Colon (tissue), 2 donors: ENCODE data around the gene SPEM3.
"Not testable (repeated sequence)": the region's sequence is repeated elsewhere in the genome, so short reads cannot be mapped to it uniquely, and the experiment has no call there.

Experiments used
- FAIRE-seq: peaks from 2 replicates; lab custom pipeline; 2012; peaks lifted over from hg19 to GRCh38; lab: Jason Lieb, UNC
- donor health status: control.
- donor health status: control.

The SPEM3 gene

DNA sequence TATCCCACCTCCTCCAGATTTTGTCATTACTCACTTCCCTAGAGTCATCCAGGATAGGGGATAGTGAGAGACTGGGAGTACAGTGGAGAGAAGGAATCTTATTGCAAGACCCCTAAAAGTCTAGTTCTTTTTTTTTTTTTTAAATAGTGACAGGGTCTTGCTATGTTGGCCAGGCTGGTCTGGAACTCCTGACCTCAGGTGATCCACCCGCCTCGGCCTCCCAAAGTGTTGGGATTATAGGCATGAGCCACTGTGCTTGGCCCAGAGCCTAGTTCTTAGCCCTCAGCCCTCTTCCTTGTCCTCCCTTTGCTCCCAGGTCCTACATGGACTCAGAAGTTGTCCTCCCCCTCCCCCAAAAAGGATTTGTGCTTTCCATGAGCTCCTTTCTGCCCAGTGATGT, 13.5 kb downstream of the SPEM3 start:
- no peak for FAIRE-seq

- FAIRE-seq, result no peak
Measured at GRCh38 chr17:7443499-7444485, 15.1 kb downstream of the SPEM3 start.

DNA sequence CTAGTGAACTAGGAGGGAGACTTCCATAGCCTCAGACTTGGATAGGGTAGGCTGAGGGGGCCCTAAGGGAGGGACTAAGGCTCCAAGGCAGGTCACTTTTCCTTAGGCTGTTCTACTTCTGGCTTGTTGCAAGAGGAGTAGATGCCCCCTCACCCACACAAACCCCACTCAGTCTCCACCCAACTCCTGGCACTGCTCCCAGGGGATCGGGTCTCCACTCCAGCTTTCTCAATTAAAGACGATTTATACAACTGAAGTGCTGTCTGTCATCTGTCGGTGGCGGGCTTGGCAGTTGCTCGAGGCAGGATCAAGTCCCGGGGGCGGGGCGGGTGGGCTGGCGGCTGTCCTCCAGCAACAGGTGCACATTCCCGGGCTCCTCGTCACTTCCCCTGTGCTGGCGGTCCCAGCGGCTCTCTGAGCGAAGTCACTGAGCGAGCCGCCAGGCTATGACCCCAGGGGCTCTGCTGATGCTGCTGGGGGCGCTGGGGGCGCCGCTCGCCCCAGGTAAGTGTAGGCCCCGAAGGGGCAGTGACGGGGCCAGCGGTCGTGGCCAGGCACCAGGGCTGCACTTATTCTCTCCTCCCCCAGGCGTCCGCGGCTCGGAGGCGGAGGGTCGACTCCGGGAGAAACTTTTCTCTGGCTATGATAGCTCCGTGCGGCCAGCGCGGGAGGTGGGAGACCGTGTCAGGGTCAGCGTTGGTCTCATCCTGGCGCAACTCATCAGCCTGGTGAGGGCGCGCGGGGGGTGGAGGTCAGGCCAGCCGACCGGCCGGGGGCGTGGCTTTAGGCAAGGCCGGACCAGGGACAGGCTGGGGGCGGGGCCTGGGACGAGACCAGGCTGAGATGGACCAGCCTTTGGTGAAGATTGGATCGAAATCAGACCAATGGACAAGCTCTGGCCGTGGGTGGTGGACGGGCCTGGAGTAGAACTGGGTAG, 16.3 kb downstream of the SPEM3 start, which contains the start of gene CHRNB1:
CHRNB1 (plus strand) TSS at position 380 of the 937 bp plus-strand sequence; CDS start at position 447, 67 bp downstream.
- FAIRE-seq, result no peak

- no peak for FAIRE-seq
Measured at GRCh38 chr17:7445619-7445968, 16.9 kb downstream of the SPEM3 start.

- no peak for FAIRE-seq
Measured at GRCh38 chr17:7448461-7448860, 19.8 kb downstream of the SPEM3 start.

DNA sequence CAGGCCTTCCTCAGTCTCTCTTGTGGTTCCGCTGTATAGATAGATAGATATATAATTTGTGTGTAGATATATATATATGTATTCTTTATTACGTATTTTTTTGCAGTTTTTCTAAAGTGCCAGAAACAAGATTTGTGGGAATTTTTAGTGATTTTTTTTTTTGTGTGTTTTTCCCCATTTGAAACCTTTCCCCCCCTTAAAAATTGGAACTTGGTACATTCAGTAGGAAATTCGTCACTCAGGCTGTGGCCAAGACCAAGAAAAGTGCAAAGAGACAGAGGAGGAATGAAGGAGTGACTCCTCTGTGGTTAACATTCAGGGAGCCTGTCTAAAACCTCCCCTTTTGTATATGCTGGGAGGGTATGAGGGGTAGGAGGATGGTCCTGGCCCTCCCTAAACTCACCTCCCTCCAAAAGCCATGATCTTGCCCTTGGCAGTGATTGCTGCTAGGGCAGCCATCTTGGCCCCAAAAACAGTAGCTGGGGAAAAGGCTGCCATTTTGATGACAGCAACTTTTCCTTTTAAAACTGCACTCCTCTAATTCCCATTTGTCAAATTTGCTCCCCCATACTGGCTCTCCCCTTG, 31.4 kb downstream of the SPEM3 start:
- no peak for FAIRE-seq

DNA sequence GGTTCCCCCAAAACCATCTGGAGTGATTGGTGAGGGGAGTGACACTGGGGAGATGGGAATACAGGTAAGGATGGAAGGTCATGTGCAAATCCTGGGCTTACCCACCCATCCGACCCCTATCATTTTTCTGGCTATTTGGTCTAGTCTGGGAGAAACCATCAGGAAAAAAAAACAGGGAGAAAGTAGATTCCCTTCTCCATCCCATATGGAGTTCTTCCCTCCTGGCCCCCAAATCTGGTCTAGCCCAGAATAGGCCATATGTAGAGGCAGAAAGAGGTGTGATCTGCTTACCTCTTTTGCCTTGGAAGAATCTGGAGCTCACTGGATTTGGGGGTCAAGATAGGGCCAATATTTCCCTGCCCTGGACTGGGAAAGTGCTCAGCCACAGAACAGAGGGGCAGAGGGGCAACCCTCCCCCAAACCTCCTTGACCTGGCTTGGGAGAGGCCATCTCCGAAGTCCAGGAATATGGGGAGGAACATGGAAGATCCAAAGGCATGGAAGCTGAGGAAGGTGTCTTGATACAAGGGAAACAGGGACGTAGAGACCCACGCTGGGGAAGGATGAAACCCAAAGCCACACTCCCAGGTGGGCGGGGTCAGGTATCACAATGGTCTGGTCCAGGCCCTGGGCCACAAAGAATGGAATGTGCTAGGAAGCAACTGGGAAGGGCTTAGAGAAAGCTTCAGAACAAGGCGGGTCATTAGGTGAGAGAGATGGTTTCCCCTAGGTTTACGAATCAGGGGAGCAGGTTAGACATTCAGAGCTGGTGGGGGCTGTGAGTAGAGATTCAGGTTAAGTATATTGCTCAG, 32.4 kb downstream of the SPEM3 start:
- no peak for FAIRE-seq

DNA sequence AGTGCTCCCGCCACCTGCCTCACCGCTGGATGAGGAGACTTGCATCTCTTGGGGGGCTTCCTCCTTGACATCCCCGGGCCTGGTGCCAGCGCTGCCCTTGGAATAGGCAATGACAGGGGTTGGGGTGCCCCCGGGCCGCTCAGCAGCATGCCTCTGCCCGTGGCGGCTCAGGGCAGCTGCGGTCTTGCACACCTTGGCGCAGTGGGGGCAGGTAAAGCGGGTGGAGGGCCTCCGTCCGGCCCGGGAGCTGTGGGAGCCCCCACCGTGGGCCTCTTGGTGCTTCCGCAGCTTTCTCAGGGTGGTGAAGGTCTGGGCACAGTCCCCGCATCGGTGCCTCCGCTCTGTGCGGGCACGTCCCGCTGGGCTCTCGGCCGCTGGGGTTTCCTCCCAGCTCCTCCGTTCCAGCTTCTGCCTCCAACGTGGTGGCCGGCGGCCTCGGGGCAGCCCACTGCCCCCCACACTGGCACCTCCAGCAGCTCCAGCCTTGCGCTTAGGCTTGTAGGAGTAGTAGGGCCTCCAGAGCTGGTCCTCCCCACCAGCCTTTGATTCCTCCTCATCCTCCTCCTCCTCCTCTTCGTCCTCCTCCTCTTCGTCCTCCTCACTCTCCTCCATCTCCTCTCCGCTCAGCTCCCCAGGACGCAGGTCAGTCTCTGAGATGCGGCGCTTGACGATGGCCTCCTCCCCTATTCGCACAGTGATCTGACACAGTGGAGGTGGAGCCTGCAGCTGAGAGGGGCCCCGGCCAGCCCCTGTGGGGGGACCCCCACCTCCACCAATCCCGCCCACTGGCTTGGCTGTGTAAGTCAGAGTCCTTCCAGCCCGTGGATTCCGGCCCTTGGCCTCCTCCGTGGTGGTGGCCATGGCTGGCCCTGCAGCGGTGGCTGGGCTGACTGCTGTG, 34.1 kb downstream of the SPEM3 start:
- no peak for FAIRE-seq

- FAIRE-seq, result no peak
Measured at GRCh38 chr17:7463372-7463846, 34.8 kb downstream of the SPEM3 start.

DNA sequence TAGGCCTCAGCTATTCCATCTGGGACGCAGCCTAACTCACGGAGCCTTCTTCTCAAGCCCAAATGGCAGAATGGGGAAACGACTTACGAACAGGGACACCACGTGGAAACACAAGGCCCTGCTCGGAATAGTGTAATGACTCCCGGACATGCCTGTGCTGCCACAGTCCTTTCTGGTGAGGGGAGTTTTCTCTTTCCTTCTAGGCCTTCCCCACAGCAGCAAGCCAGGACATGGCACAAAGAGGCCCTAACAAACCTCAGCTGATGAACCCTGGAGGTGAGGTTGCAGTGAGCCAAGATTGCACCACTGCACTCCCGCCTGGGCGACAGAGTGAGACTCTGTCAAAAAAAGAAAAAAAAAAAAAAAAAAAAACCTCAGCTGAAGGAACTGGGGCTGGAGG, 35.4 kb downstream of the SPEM3 start:
- FAIRE-seq, result no peak

GRCh38 chr17:7465597-7466275, 37.1 kb downstream of the SPEM3 start:
- no peak for FAIRE-seq

- FAIRE-seq, result no peak
Measured at GRCh38 chr17:7466318-7466638, 37.6 kb downstream of the SPEM3 start.

DNA sequence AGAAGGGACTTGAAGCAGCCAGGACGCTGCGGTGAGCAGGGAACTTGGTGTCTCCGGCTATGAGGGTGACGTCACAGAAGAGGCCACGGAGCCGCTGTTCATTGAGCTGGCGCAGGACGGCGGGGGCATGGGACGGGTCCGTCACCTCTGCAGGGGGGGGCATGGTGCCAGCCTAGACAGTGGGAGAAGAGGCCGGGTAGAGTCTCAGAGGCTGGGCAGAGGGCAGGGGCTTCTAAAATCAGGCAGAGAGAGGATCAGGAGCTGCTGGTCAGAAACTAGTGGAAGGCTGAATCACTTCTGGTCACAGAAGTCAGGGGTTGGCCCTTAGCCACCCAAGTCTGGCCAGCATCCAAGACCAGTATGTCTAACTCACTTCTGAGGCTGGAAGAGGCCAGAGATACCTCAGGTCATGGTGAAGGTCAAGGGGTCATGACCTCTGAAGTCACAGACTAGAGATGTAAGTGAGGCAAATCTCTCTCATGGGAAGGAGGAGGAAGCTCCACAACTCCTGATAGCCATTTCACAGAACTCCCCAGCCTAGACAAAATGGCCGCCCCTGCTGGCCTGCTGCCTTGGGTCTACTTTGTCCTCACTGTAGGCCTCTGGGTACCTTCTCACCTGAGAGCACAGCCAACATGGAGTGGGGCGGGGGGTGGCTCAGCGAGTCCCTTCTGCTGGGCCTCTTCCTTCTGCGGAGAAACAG, 38.1 kb downstream of the SPEM3 start:
- no peak for FAIRE-seq

- no peak for FAIRE-seq
Measured at GRCh38 chr17:7467498-7467897, 38.8 kb downstream of the SPEM3 start.

GRCh38 chr17:7468290-7468689, 39.6 kb downstream of the SPEM3 start:
- FAIRE-seq, result no peak

DNA sequence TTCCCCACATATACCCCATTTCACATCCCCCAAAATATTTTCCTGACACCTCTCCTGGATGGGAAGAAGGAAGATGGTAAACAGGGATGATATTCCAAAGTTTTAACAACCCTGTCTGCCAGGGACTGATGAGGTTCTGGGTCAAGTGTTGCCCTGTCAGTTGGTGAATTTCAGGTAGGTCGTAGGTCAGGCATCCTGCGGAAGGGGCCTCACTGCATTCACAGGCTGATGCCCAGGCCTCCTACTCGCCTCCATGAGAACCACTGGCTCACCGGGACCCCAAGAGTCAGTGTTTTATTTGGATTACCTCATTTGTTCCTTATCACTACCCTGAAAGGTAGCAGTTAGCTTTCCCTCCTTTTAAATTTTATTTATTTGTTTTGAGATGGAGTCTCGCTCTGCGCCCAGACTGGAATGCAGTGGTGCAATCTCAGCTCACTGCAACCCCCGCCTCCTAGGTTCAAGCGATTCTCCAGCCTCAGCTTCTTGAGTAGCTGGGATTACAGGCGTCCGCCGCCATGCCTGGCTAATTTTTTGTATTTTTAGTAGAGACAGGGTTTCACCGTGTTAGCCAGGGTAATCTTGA, 40.2 kb downstream of the SPEM3 start:
- FAIRE-seq, result no peak

DNA sequence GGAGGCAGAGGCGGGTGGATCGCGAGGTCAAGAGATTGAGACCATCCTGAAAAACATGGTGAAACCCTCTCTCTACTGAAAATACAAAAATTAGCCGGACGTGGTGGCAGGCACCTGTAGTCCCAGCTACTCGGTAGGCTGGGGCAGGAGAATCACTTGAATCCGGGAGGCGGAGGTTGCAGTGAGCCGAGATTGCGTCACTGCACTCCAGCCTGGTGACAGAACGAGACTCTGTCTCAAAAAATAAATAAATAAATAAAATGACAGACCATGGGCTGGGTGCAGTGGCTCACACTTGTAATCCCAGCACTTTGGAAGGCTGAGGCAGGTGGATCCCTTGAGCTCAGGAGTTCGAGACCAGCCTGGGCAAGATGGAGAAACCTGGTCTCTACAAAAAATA, 41.2 kb downstream of the SPEM3 start:
- not testable (repeated sequence) for FAIRE-seq

DNA sequence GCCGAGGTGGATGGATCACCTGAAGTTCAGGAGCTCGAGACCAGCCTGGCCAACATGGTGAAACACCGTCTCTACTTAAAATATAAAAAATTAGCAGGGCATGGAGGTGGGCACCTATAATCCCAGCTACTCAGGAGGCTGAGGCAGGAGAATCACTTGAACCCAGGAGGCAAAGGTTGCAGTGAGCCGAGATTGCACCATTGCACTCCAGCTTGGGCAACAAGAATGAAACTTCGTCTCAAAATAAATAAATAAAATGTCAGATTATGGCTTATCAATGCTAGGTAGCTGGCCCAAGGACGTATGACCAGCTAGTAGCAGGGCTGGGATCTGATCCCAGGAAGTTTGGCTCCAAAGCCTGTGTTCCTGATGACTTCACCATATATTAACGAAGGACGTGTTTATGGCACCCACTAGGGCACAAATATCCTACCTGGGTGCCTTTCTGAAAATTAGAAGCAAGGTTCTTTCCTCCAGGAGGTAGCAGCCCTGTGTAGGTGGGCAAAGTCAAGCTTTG, 41.9 kb downstream of the SPEM3 start:
- not testable (repeated sequence) for FAIRE-seq

DNA sequence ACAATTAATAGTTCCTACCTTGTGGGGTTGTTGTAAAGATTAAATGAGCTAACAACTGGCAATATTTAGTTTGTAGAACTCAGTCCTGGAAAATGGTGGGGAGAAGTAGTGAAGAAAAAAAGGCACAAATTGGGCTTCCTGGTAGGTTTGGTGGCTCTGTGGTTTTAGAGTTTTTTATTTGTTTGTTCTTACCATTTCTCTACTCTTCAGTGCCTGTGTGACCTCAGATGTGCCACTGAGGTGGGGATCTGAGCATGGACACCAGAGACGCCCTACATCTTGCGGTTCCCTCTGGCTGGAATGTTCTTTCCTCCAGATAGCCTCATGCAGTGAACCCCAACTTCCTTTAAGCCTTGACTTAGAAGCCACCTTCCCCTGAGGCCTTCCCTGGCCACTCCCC, 43.1 kb downstream of the SPEM3 start:
- no peak for FAIRE-seq
